GM18508 (cell line): Measurements from ENCODE around the gene CLTC.

ENCODE experiments used
- ATAC-seq: cut with Tn5 transposase; IDR thresholded peaks from one replicate; pipeline ENCODE4 v1.9.1; 2021; ENCODE audit warnings: moderate number of reproducible peaks; ENCODE audit not compliant: insufficient read depth, unreplicated experiment

The CLTC gene

GRCh38 chr17:59719526-59719925, 99.8 kb downstream of the CLTC start:
- ATAC-seq: no peak

GRCh38 chr17:59722623-59723022, 102.9 kb downstream of the CLTC start:
- ATAC-seq: no peak

- no peak for ATAC-seq
Measured at GRCh38 chr17:59723041-59723440, 103.3 kb downstream of the CLTC start.

GRCh38 chr17:59723607-59724006, 103.9 kb downstream of the CLTC start:
- no peak for ATAC-seq

GRCh38 chr17:59725691-59726090, 106.0 kb downstream of the CLTC start:
- no peak for ATAC-seq

- no peak for ATAC-seq
Measured at GRCh38 chr17:59727817-59728533, 108.3 kb downstream of the CLTC start.

- ATAC-seq: no peak
Measured at GRCh38 chr17:59730268-59730834, 110.7 kb downstream of the CLTC start.

- ATAC-seq: no peak
Measured at GRCh38 chr17:59733697-59734096, 114.0 kb downstream of the CLTC start.

GRCh38 chr17:59734226-59734625, 114.5 kb downstream of the CLTC start:
- no peak for ATAC-seq

GRCh38 chr17:59737324-59737723, 117.6 kb downstream of the CLTC start:
- no peak for ATAC-seq

- ATAC-seq: no peak
Measured at GRCh38 chr17:59743842-59744241, 124.1 kb downstream of the CLTC start.

GRCh38 chr17:59745040-59745439, 125.3 kb downstream of the CLTC start:
- no peak for ATAC-seq
